Measurements from ENCODE around the gene APOBEC4. TPM values are rescaled to one million over a fixed set of nuclear protein-coding genes. Genes with fewer than 3 reads are reported as not detected.

APOBEC4 gene
- total RNA-seq, 1 experiment from 2014 or later, result not detected

DNA sequence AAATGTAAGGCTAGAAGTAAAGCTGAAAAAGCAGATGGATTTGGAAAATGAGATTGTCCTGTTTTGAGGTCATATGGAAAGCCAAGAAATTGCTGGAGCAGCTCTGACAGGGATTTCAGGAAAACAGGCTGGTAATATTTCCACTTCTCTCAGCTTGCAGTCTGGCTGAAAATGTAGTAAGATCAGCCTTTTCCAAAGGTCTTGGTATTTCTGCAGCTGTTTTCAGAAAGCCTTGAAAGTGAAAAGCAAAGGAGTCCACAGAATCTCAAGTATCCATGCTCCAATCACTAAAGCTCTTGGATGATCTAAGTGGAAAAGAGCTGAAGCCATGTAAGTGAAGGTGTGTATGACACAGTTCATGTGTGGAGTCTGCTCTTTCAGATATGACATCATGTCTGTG, 41.6 kb upstream of the APOBEC4 start:
- DNase-seq (ENCODE audit: low read depth, low spot score) (no peak), ATAC-seq (no peak)
- intact Hi-C loops (cut with micrococcal nuclease; ENCODE audit: unreplicated experiment) (no loop called here), in situ Hi-C loops (cut with HindIII; ENCODE audit: low pct_unique_long_range_greater_than_20kb, low sequenced_read_pairs) (no loop called here)
- Histone ChIP-seq H3K27ac (ENCODE audit: low read length) (no peak overlapping the region), H3K4me3 (ENCODE audit: low read depth in 2 of 2, low read length in 2 of 2) (no peak overlapping the region), H3K27me3 (ENCODE audit: control insufficient read depth, insufficient read depth, low read length) (no peaks in the 10 kb centered on the region), H3K9me3 (ENCODE audit: control insufficient read depth, insufficient read depth, low read depth, low read length) (no peaks in the 10 kb centered on the region), H3K4me1 (ENCODE audit: control insufficient read depth, insufficient read depth, low read length) (no peaks in the 10 kb centered on the region), H3K36me3 (ENCODE audit: control insufficient read depth, insufficient read depth, low read length) (no peaks in the 10 kb centered on the region)
- BruUV-seq (replicated peaks), result no TSS peak
- TF ChIP-seq POLR2AphosphoS5 (IDR thresholded peaks at IDR 0.05; ENCODE audit: low read depth, low read length), result no peak
- no peak for TF ChIP-seq TCF7L2 (IDR thresholded peaks at IDR 0.05; ENCODE audit: low read depth, low read length)
- TF ChIP-seq, protein P1, sequence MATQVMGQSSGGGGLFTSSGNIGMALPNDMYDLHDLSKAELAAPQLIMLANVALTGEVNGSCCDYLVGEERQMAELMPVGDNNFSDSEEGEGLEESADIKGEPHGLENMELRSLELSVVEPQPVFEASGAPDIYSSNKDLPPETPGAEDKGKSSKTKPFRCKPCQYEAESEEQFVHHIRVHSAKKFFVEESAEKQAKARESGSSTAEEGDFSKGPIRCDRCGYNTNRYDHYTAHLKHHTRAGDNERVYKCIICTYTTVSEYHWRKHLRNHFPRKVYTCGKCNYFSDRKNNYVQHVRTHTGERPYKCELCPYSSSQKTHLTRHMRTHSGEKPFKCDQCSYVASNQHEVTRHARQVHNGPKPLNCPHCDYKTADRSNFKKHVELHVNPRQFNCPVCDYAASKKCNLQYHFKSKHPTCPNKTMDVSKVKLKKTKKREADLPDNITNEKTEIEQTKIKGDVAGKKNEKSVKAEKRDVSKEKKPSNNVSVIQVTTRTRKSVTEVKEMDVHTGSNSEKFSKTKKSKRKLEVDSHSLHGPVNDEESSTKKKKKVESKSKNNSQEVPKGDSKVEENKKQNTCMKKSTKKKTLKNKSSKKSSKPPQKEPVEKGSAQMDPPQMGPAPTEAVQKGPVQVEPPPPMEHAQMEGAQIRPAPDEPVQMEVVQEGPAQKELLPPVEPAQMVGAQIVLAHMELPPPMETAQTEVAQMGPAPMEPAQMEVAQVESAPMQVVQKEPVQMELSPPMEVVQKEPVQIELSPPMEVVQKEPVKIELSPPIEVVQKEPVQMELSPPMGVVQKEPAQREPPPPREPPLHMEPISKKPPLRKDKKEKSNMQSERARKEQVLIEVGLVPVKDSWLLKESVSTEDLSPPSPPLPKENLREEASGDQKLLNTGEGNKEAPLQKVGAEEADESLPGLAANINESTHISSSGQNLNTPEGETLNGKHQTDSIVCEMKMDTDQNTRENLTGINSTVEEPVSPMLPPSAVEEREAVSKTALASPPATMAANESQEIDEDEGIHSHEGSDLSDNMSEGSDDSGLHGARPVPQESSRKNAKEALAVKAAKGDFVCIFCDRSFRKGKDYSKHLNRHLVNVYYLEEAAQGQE (IDR thresholded peaks at IDR 0.05; ENCODE audit: insufficient read depth in 1 of 2, low read depth in 2 of 2, low read length in 1 of 2), result no peak
- TF ChIP-seq CTCF (IDR thresholded peaks at IDR 0.05), result no peak
- ChIA-PET CTCF (no interaction called here), POLR2A (no interaction called here)

DNA sequence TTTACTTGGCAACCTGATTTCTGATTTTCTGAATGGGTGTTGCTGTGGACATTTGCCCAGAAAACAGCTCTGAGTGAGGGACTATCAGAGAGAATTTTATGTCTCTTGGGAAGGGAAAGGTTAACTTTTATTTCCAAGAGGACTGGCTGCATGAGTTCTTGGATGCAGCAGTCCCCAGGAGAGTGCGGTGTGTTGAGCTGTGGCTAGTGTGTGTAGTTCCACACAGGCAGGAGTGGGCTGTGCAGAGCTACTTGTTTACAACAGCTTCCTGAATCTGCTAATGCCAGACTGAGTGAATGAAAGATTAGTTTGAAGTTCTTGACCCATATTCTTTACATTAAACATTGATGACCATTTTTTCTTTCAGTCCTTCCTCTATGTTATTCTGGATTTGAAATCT, 41.0 kb upstream of the APOBEC4 start:
- in situ Hi-C loops (cut with HindIII; ENCODE audit: low pct_unique_long_range_greater_than_20kb, low sequenced_read_pairs), result no loop called here
- Histone ChIP-seq H3K4me3 (ENCODE audit: low read depth in 2 of 2, low read length in 2 of 2) (no peak overlapping the region), H3K4me1 (ENCODE audit: control insufficient read depth, insufficient read depth, low read length) (no peaks in the 10 kb centered on the region), H3K27me3 (ENCODE audit: control insufficient read depth, insufficient read depth, low read length) (no peaks in the 10 kb centered on the region), H3K9me3 (ENCODE audit: control insufficient read depth, insufficient read depth, low read depth, low read length) (no peaks in the 10 kb centered on the region), H3K36me3 (ENCODE audit: control insufficient read depth, insufficient read depth, low read length) (no peaks in the 10 kb centered on the region), H3K27ac (ENCODE audit: low read length) (no peak overlapping the region)
- no peak for DNase-seq (ENCODE audit: low read depth, low spot score)
- TF ChIP-seq CTCF (IDR thresholded peaks at IDR 0.05) (no peak), TCF7L2 (IDR thresholded peaks at IDR 0.05; ENCODE audit: low read depth, low read length) (no peak), SIN3A (IDR thresholded peaks at IDR 0.05; ENCODE audit: borderline replicate concordance, insufficient read depth, low read depth, low read length) (no peak), POLR2AphosphoS5 (IDR thresholded peaks at IDR 0.05; ENCODE audit: low read depth, low read length) (no peak)
- TF ChIP-seq, protein P1 (IDR thresholded peaks at IDR 0.05; ENCODE audit: insufficient read depth in 1 of 2, low read depth in 2 of 2, low read length in 1 of 2), result no peak
- intact Hi-C loops (cut with micrococcal nuclease; ENCODE audit: unreplicated experiment), result no loop called here
- ChIA-PET POLR2A (no interaction called here), CTCF (no interaction called here)
- no peak for ATAC-seq
- no TSS peak for BruUV-seq (replicated peaks)

Data from Panc1 (cell line).